IPS-18c (cell line): Measurements from ENCODE around the gene MSH5.
"Not testable (repeated sequence)": the region's sequence is repeated elsewhere in the genome, so short reads cannot be mapped to it uniquely, and the experiment has no call there.

Experiments
- H3K4me3 ChIP-seq: 2 replicates; pipeline ENCODE4 v1.7.0; 2013; ENCODE audit warnings: low read depth, mild to moderate bottlenecking, low read length, moderate library complexity; ENCODE audit not compliant: insufficient read depth
- H3K9me3 ChIP-seq: one replicate; pipeline ENCODE4 v1.6.1; 2013; ENCODE audit warnings: mild to moderate bottlenecking, low read length, moderate library complexity; ENCODE audit not compliant: control insufficient read depth, insufficient read depth

Gene MSH5

GRCh38 chr6:31801031-31801927 lies 61.5 kb downstream of the MSH5 start:
- H3K4me3 ChIP-seq, H3K9me3 ChIP-seq: not testable (repeated sequence)

- Histone ChIP-seq H3K9me3 (no peaks in the 10 kb centered on the region), H3K4me3 (peak overlapping the region; percentile 100)
Measured at GRCh38 chr6:31805939-31806469, 66.2 kb downstream of the MSH5 start.

- Histone ChIP-seq H3K4me3 (peak within 1 kb of the TSS; percentile 100), H3K9me3 (no peaks in the 10 kb centered on the region)
Measured at GRCh38 chr6:31806470-31807272, 66.9 kb downstream of the MSH5 start, which contains the start of gene LSM2. LSM2 (minus strand) TSS chr6:31806966; CDS start chr6:31806757, 209 bp downstream.

GRCh38 chr6:31808599-31808998 lies 68.8 kb downstream of the MSH5 start:
- not testable (repeated sequence) for H3K9me3 ChIP-seq, H3K4me3 ChIP-seq

GRCh38 chr6:31811645-31812044 lies 71.8 kb downstream of the MSH5 start:
- H3K4me3 ChIP-seq: no peak overlapping the region

More at GRCh38 chr6:31811645-31812044, 71.8 kb downstream of the MSH5 start:
- no peaks in the 10 kb centered on the region for H3K9me3 ChIP-seq
